Prostate gland (tissue), 2 donors: ENCODE data around the gene GRIN2A. TPM values are rescaled to one million over a fixed set of nuclear protein-coding genes. Genes with fewer than 3 reads are reported as not detected.

Experiments used
- DNase-seq: peaks from one replicate; pipeline ENCODE4 v3.0.0-alpha.2; 2019; ENCODE audit warnings: low spot score
- H3K27ac ChIP-seq, 2 donors: fragments of 200-600 bp; sonication (generic); 2 replicates each; pipeline ENCODE4 v1.5.1; 2017 to 2019
- H3K27me3 ChIP-seq: fragments of 200-600 bp; sonication (generic); replicated peaks from 2 replicates; pipeline ENCODE4 v1.5.1; 2019; ENCODE audit not compliant: insufficient read depth
- H3K36me3 ChIP-seq, 2 donors: fragments of 200-600 bp; sonication (generic); 1 replicate in 1 of 2; 2 replicates in 1 of 2; pipeline versions ENCODE4 v1.5.1 to v1.8.1; 2017 to 2019
- H3K4me1 ChIP-seq: fragments of 200-600 bp; sonication (generic); replicated peaks from 2 replicates; pipeline ENCODE4 v1.5.1; 2019
- H3K4me3 ChIP-seq, 2 donors: fragments of 200-600 bp; sonication (generic); 2 replicates each; pipeline ENCODE4 v1.5.1; 2017 to 2019
- H3K9me3 ChIP-seq: fragments of 200-600 bp; sonication (generic); 2 replicates; pipeline ENCODE4 v1.5.1; 2017
- CTCF ChIP-seq, 4 experiments: fragments of 200-600 bp in 2 of 4; fragments of 450-650 bp in 2 of 4; sonication (generic) in 2 of 4; IDR thresholded peaks; 1 replicate in 3 of 4; 2 replicates in 1 of 4; pipeline ENCODE4 v1.5.1; 2016 to 2019; ENCODE audit warnings: antibody characterized with exemption in 4 of 4, mild to moderate bottlenecking in 2 of 4, moderate library complexity in 2 of 4
- POLR2A ChIP-seq: fragments of 450-650 bp; IDR thresholded peaks from one replicate; pipeline ENCODE4 v1.6.1; 2016; ENCODE audit warnings: antibody characterized with exemption, mild to moderate bottlenecking
- POLR2AphosphoS5 ChIP-seq: sonication (generic); formaldehyde crosslinking; IDR thresholded peaks from one replicate; pipeline ENCODE4 v1.6.1; 2017; ENCODE audit warnings: antibody characterized with exemption
- WGBS: methylation state at CpG from one replicate; pipeline ENCODE4 v1.1.5; 2018; 5-methylcytosine and 5-hydroxymethylcytosine counted together
- intact Hi-C: fragments of 100-400 bp; cut with DNase I; formaldehyde crosslinking; loops from one replicate; pipeline ENCODE4 v1.14.2; 2022
- total RNA-seq, 2 donors: library from RNA; depleted of rRNA; stranded (reverse); fragments of >200 nt; gene quantifications; one replicate each; pipeline ENCODE4 v1.1.0, GENCODE V29; 2016

GRIN2A gene
- total RNA-seq, 2 donors from 2014 or later, result 0.23 to 11.4 TPM

- intact Hi-C loops, result no loop called here
- Histone ChIP-seq H3K36me3 (no peaks in the 10 kb centered on the region), H3K4me3 (no peak overlapping the region), H3K27me3 (no peaks in the 10 kb centered on the region), H3K9me3 (no peaks in the 10 kb centered on the region), H3K27ac (no peak overlapping the region), H3K4me1 (no peaks in the 10 kb centered on the region)
- 70% methylated on average over 2 of the region's 2 CpGs for WGBS
- TF ChIP-seq CTCF (IDR thresholded peaks at IDR 0.05), result no peak
- DNase-seq, result no peak
These were observed 365.6 kb downstream of the GRIN2A start for GRCh38 chr16:9816644-9817043.

DNA sequence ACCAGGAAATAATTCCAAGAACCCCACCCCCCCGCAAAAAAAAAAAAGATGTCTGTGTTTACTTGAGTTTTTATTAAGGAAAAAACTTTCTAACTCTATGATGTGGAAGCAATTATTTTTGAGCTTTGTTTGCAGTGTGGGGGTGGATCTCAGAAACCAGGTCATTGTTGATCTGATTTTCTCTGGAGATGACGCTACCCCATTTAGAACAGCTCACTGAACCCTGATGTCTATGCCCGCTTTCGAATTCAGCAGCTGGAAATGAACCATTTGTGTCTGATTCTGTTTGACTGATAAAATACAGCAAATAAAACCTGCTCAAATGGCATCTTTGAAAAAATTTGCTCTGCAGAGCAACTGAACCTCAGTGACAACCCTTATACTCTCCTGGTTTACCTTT is 368.6 kb downstream of the GRIN2A start:
- 42% methylated on average over 4 of the region's 4 CpGs for WGBS
- H3K4me1 ChIP-seq, result no peaks in the 10 kb centered on the region
- DNase-seq, result no peak
- H3K9me3 ChIP-seq, result no peaks in the 10 kb centered on the region
- H3K4me3 ChIP-seq, result no peak overlapping the region
- H3K27me3 ChIP-seq, result no peaks in the 10 kb centered on the region
- TF ChIP-seq POLR2A, result no peak
- TF ChIP-seq CTCF (IDR thresholded peaks at IDR 0.05), result no peak
- TF ChIP-seq POLR2AphosphoS5, result no peak
- intact Hi-C loops, result no loop called here
- no peaks in the 10 kb centered on the region for H3K36me3 ChIP-seq
- H3K27ac ChIP-seq, result no peak overlapping the region

DNA sequence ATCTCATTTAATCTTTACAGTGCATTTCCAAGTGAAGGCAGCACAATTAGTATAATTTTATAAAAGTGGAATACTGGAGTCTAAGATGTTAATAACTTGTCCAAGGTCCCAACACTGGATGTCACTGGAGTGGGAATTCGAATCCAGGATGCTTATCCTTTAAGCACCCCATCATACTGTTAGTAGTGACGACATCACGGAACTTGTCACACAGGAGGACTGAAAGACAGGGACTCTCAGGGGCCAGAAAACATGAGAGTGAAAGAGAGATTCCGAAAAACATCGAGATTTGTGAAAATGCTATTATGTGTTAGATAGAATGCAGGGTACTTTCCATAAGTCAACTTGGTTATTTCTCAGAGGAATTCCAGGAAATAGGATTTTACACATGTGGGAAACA is 374.0 kb downstream of the GRIN2A start:
- 91% methylated on average over 5 of the region's 5 CpGs for WGBS
- DNase-seq, result no peak
- no peak overlapping the region for H3K27ac ChIP-seq
- H3K27me3 ChIP-seq, result no peaks in the 10 kb centered on the region
- H3K36me3 ChIP-seq, result no peaks in the 10 kb centered on the region
- no peaks in the 10 kb centered on the region for H3K4me1 ChIP-seq
- intact Hi-C loops, result no loop called here
- no peak overlapping the region for H3K4me3 ChIP-seq
- TF ChIP-seq POLR2A (no peak), CTCF (IDR thresholded peaks at IDR 0.05) (no peak), POLR2AphosphoS5 (no peak)
- no peaks in the 10 kb centered on the region for H3K9me3 ChIP-seq

DNA sequence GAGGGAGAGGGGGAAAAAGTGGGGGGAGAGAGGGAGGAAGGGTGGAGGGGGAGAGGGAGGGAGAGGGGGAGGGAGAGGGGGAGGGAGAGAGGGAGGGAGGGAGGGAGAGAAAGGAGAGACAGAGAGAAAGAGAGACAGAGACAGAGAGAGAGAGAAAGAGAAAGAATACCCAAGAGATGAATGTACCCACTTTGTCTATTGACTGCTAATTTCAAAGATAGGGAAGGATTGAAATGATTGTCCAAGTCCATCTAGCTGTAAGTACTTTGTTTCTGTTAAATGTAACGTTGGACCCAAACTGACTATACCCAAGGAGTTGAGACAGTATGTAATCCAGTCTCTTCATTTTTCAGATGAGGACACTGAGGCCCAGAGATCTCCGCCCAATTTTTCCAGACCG is 374.9 kb downstream of the GRIN2A start:
- Histone ChIP-seq H3K4me1 (no peaks in the 10 kb centered on the region), H3K27ac (no peak overlapping the region), H3K36me3 (no peaks in the 10 kb centered on the region), H3K4me3 (no peak overlapping the region), H3K27me3 (no peaks in the 10 kb centered on the region), H3K9me3 (no peaks in the 10 kb centered on the region)
- TF ChIP-seq POLR2A (no peak), POLR2AphosphoS5 (no peak), CTCF (IDR thresholded peaks at IDR 0.05) (no peak)
- 95% methylated on average over 3 of the region's 3 CpGs for WGBS
- no peak for DNase-seq
- intact Hi-C loops, result no loop called here

DNA sequence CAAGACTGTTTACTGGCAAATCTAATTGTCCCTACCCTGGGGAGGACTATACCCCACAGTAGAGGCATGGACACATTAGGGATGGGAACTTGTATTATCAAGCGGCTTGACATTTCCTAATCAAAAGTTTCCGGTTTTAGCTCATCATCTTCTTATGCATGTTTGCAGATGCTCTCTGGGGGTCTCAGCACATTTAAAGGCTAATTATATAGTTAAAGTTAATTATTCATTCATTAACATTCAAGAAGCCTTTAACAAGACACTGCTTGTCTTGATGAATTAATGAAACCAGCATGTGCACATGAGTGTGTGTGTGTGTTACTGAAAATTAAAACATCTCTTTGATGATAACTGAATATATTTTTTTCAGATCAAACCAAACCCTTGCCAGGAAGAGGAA is 377.1 kb downstream of the GRIN2A start:
- WGBS, result 86% methylated on average over 2 of the region's 2 CpGs
- DNase-seq, result no peak
- H3K27ac ChIP-seq, result no peak overlapping the region
- no peaks in the 10 kb centered on the region for H3K27me3 ChIP-seq
- TF ChIP-seq CTCF (IDR thresholded peaks at IDR 0.05), result no peak
- no peaks in the 10 kb centered on the region for H3K4me1 ChIP-seq
- intact Hi-C loops, result no loop called here
- no peaks in the 10 kb centered on the region for H3K9me3 ChIP-seq
- no peaks in the 10 kb centered on the region for H3K36me3 ChIP-seq
- no peak overlapping the region for H3K4me3 ChIP-seq
